Stimulated activated CD8-positive, alpha-beta memory T cell treated with anti-CD3 and anti-CD28 coated beads, Interleukin-7, amount 100 ng/mL, for 24 hours (primary cell): ENCODE results near the gene NDUFAF8.

ENCODE experiments used
- DNase-seq: peaks from one replicate; pipeline ENCODE4 v3.0.0-alpha.2; 2020; ENCODE audit warnings: low read depth

The NDUFAF8 gene

GRCh38 chr17:81239714-81240555, 817 bp downstream of the NDUFAF8 start:
- no peak for DNase-seq

DNA sequence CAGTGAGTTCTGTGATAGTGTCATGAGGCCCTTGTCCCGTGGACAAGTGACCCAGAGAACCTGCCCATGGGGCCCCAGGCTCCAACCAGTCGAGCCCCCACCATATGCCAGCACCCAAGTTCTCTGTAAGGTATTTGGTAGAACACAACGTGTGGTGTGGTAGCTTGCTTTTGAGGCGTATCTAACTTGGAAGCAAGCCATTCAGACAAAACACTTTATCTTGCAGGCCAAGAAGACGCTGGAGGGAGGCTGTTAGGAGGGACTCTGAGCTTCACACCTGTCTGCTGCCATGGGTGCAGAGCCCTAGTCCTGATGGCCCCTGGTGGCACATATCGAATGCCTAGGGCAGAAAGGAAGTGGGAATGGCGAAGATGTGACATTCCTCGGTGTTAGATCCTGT, 1.6 kb downstream of the NDUFAF8 start:
- no peak for DNase-seq

GRCh38 chr17:81241203-81241602, 2.1 kb downstream of the NDUFAF8 start:
- no peak for DNase-seq

DNA sequence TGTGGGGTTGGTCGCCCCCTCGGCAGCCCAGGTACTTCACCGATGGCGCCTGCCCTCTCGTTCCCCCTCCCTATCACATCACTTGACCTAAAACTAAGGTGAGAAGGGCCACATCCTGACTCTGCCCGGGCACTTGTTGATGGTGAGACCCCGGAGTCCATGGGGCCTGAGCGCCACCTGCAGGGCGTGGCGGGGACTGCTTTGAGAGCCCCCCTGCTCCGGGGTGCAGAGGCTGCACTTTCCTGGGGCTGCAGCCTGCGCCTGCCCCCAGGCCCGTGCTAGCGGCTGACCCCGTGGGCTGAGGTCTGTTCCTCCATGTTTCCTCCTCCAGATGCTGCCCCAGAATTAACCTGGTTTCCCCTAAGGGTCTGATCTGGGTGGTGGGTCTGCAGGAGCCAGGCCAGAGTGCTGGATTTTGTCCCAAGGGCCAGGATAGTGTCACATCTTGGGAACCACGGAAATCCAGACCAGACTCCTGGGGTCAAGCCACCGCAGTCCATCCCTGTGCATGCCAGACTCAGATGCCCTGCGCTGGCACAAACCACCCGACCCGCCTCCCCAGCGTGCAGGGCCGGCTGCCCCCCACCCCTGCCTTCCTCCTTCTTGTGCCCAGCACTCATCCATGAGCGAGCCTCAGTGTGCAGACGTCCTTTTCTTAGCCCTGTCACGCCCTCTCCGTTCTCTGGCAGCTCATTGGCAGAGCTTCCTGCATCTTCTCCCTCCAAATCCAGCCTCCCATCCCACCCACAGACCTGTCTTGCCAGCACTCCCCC, 2.7 kb downstream of the NDUFAF8 start:
- DNase-seq = peak; percentile 54

DNA sequence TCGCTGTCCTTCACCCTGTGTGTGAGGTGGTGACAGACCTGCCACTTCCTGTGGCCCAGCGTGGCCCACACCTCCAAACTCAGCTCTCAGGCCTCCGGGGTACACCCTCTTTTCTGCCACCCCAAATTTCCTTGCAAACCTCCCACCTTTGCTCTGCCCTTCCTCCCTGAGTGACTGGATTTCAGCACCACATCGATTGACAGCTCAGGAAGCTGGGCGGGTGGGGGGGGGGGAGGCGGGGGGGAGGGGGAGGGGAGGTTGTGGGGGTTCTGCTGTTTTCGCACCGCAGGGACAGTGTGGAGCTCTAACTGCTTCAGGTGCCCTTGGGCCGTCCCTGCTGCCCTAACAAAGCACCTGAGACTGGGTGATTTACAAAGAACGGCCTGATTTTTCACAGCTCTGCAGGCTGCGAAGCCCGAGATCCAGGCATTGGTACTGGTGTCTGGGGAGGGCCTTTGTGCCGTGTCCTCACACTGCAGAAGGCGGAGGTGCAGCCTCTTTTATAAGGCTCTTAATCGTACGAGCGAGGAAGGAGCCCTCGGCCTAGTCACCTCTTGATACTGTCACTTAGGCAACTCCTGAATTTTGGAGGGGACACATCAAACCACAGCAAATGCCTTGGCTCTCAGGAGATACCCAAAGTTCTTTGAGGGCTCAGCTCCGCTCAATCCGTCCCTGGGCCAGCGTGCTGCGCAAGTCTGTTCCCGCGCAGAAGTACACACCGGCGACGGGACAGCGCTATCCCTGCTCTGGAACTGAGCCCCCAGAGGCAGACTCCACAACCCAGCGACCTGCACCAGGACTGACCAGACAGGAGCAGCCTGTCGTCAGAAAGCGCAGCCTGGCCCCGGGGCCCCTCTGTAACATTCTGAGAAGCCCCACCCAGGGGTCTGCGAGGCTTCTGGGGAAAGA, 3.6 kb downstream of the NDUFAF8 start:
- no peak for DNase-seq

GRCh38 chr17:81243333-81243664, 4.2 kb downstream of the NDUFAF8 start:
- no peak for DNase-seq

- DNase-seq = no peak
These were observed 5.4 kb downstream of the NDUFAF8 start for GRCh38 chr17:81244358-81245023.

GRCh38 chr17:81245024-81245664, 6.0 kb downstream of the NDUFAF8 start:
- DNase-seq = no peak

DNA sequence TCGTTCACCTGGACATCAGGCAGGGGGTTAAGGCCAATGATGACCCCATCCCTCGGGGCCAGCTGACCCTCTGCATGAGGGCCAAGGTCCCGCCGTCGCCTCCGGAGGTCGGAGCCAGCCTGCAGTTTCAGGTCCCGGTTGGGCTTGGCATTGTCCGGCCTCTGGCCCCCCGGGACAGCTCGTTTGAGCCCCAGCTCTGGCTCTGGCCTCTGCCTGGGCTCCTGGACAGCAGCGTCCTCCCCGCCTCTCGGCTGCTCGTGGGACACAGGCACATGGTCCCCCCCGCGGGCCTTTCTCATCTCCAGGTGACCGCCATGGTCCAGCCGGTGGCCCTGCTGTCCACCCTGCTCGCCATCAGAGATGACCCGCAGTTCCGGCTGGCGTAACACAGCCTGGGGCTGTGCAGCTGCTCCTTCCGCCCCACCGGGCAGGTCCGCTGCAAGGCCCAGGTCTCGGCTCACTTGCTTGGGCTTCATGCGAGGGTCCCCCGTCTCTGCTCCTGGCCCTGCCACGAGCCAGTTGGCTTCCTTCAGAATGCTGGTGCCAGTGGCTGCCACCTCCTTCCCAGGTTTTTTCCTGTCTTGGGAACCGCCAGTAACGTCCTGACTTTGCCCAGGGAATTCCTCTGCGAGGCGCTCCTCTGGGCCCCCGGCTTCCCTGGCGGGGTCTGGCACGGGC, 6.7 kb downstream of the NDUFAF8 start:
- no peak for DNase-seq

DNA sequence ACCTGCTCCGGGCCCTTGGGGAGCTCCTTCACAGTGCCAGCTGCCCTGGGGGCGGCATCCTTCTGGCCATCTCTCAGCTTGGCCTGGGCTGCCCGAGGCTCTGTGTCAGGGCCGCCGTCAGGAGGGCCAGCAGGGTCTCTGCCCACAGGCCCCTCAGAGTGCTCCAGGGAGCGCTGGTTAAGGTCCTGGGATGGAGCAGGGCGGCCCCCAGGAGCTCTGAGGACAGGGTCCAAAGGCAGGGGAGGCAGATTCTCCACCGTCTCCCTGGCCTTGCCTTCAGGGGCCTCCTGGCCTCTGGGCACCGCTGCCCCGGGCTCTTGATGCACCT, 7.2 kb downstream of the NDUFAF8 start:
- no peak for DNase-seq

GRCh38 chr17:81246679-81247338, 7.7 kb downstream of the NDUFAF8 start:
- no peak for DNase-seq

DNA sequence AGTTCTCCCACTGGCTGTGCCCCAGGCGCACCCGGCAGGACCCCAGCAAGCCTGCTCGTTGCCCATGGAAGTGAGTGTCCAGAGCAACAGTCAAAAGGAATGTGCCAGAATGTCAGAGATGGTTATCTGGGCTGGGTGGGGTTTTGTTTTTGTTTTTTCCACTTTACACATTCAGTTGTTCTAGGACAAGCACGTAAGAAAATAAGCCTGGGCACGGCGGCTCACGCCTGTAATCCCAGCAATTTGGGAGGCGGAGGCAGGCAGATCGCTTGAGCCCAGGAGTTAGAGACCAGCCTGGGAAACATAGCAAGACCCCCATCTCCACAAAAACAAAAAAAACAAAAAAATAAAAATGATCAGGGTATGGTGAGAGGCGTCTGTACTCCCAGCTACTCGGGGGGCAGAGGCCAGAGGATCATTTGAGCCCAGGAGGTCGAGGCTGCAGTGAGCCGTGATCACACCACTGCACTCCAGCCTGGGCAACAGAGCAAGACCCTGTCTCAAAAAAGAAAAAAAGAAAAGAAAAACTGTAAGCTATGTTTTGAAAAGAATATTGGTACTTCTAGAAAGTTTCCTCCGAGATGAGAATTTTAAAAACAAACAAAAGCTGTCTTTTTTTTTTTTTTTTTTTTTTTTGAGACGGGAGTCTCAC, 8.3 kb downstream of the NDUFAF8 start:
- DNase-seq = no peak

GRCh38 chr17:81248649-81249048, 9.5 kb downstream of the NDUFAF8 start:
- no peak for DNase-seq

- no peak for DNase-seq
These were observed 10.3 kb downstream of the NDUFAF8 start for GRCh38 chr17:81249223-81250040.

DNA sequence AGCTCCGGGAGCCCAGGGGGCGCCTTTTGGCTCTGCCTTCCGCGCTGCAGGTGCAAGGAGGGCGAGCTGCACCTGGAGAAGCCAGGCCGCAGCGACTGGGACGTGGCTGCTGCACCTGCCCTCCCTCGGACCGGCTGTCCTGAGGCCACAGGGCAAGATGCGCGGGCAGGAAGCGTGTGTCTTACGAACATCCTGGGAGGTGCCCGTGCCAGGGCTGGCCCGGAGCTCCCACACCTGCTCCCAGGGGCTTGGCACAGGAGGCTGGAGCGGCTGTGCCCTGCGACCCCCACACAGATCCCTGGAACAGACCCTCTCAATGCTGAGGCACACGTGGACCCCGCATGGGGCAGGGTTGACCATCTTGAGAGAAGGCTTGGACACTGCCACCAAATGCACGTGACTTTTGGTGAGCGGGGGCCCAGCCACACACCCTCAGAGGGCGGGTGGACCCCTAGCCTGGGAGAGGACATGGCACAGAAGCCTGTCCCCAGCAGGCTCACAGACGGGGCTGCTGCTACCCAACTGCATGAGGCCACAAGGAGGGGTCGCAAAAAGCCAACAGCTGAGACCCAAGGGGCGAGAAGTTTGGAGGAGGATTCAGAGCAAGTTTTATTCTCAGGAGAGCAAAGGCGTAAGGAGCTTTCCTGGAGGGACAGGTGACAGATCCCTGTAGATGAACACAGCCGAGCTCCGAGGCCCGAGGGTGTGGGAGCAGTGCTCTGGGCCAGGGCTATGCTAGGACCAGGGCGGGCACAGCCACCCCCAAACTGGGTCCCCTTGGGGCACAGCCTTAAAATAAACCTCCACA, 11.4 kb downstream of the NDUFAF8 start:
- no peak for DNase-seq

- no peak for DNase-seq
These were observed 12.1 kb downstream of the NDUFAF8 start for GRCh38 chr17:81251094-81251708.

- no peak for DNase-seq
These were observed 12.7 kb downstream of the NDUFAF8 start for GRCh38 chr17:81251709-81252301.
